Mesenchymal stem cell (in vitro differentiated cells and primary cell): ENCODE measurements around the gene REC114.

Experiments
- DNase-seq: peaks from one replicate; pipeline ENCODE4 v3.0.0-alpha.2; 2013
- H2AFZ ChIP-seq: one replicate; pipeline ENCODE4 v1.6.1; 2013; ENCODE audit warnings: low read depth, mild to moderate bottlenecking, control low read depth, inconsistent platforms, low read length, moderate library complexity
- H2AK5ac ChIP-seq: 2 replicates; pipeline ENCODE4 v1.6.1; 2013; ENCODE audit warnings: low read length, moderate library complexity, mild to moderate bottlenecking, inconsistent platforms; ENCODE audit not compliant: severe bottlenecking
- H2BK120ac ChIP-seq: one replicate; pipeline ENCODE4 v1.6.1; 2013; ENCODE audit warnings: low read depth, mild to moderate bottlenecking, inconsistent platforms, low read length, moderate library complexity
- H2BK12ac ChIP-seq, 2 experiments: one replicate each; pipeline ENCODE4 v1.6.1; 2013; ENCODE audit warnings: inconsistent platforms in 2 of 2, low read length in 2 of 2, mild to moderate bottlenecking in 2 of 2, moderate library complexity in 2 of 2, control low read depth in 1 of 2
- H2BK15ac ChIP-seq: one replicate; pipeline ENCODE4 v1.6.1; 2013; ENCODE audit warnings: mild to moderate bottlenecking, low read depth, inconsistent platforms; ENCODE audit not compliant: poor library complexity, severe bottlenecking
- H2BK5ac ChIP-seq: 2 replicates; pipeline ENCODE4 v1.6.1; 2013; ENCODE audit warnings: low read depth, mild to moderate bottlenecking, low read length, control low read depth, inconsistent platforms; ENCODE audit not compliant: poor library complexity, severe bottlenecking
- H3K14ac ChIP-seq, 2 experiments: one replicate each; pipeline ENCODE4 v1.6.1; 2013; ENCODE audit warnings: inconsistent platforms in 2 of 2, low read length in 2 of 2, control low read depth in 1 of 2, mild to moderate bottlenecking in 1 of 2, moderate library complexity in 1 of 2
- H3K18ac ChIP-seq, 2 experiments: one replicate each; pipeline ENCODE4 v1.6.1; 2013; ENCODE audit warnings: inconsistent platforms in 2 of 2, low read length in 2 of 2, control low read depth in 1 of 2, low read depth in 1 of 2, mild to moderate bottlenecking in 1 of 2
- H3K23ac ChIP-seq, 2 experiments: one replicate each; pipeline ENCODE4 v1.6.1; 2013; ENCODE audit warnings: inconsistent platforms in 2 of 2, low read length in 2 of 2, mild to moderate bottlenecking in 2 of 2, moderate library complexity in 2 of 2, control low read depth in 1 of 2
- H3K27ac ChIP-seq: 2 replicates; pipeline ENCODE4 v1.5.1; 2013; ENCODE audit warnings: mild to moderate bottlenecking, moderate library complexity, low read length, control low read depth, inconsistent platforms; ENCODE audit not compliant: poor library complexity, severe bottlenecking
- H3K27me3 ChIP-seq, 2 experiments: 2 replicates each; pipeline versions ENCODE4 v1.6.1 to v1.7.0; 2013; ENCODE audit warnings: low read length in 2 of 2, mild to moderate bottlenecking in 2 of 2, moderate library complexity in 2 of 2, control low read depth in 1 of 2, inconsistent platforms in 1 of 2; ENCODE audit not compliant: control insufficient read depth in 1 of 2, insufficient read depth in 1 of 2
- H3K36me3 ChIP-seq, 2 experiments: 2 replicates each; pipeline versions ENCODE4 v1.6.1 to v1.7.0; 2013; ENCODE audit warnings: low read length in 2 of 2, control low read depth in 1 of 2, inconsistent platforms in 1 of 2, low read depth in 1 of 2, mild to moderate bottlenecking in 1 of 2; ENCODE audit not compliant: insufficient read depth in 2 of 2, control insufficient read depth in 1 of 2
- H3K4ac ChIP-seq, 2 experiments: one replicate each; pipeline ENCODE4 v1.6.1; 2013; ENCODE audit warnings: inconsistent platforms in 2 of 2, low read length in 2 of 2, mild to moderate bottlenecking in 2 of 2, moderate library complexity in 2 of 2, control low read depth in 1 of 2, low read depth in 1 of 2
- H3K4me1 ChIP-seq: 2 replicates; pipeline ENCODE4 v1.6.1; 2013; ENCODE audit warnings: low read depth, low read length, control low read depth; ENCODE audit not compliant: control insufficient read depth, insufficient read depth
- H3K4me2 ChIP-seq: 2 replicates; pipeline ENCODE4 v1.6.1; 2013; ENCODE audit warnings: low read length, mild to moderate bottlenecking, inconsistent platforms; ENCODE audit not compliant: poor library complexity, severe bottlenecking
- H3K4me3 ChIP-seq, 2 experiments: 2 replicates each; pipeline versions ENCODE4 v1.5.1 to v1.7.0; 2013; ENCODE audit warnings: low read length in 2 of 2, mild to moderate bottlenecking in 2 of 2, control low read depth in 1 of 2, low read depth in 1 of 2; ENCODE audit not compliant: insufficient read depth in 1 of 2
- H3K79me1 ChIP-seq: replicated peaks from 2 replicates; pipeline ENCODE4 v1.6.1; 2013; ENCODE audit warnings: mild to moderate bottlenecking, control low read depth, low read length, inconsistent platforms; ENCODE audit not compliant: poor library complexity, severe bottlenecking
- H3K9ac ChIP-seq: 2 replicates; pipeline ENCODE4 v1.7.0; 2013; ENCODE audit warnings: mild to moderate bottlenecking, low read length, moderate library complexity
- H3K9me3 ChIP-seq: 2 replicates; pipeline ENCODE4 v1.7.0; 2013; ENCODE audit warnings: mild to moderate bottlenecking, low read length; ENCODE audit not compliant: control insufficient read depth
- H4K8ac ChIP-seq: one replicate; pipeline ENCODE4 v1.6.1; 2013; ENCODE audit warnings: inconsistent platforms, mild to moderate bottlenecking, low read length, moderate library complexity
- H4K91ac ChIP-seq: one replicate; pipeline ENCODE4 v1.6.1; 2013; ENCODE audit warnings: mild to moderate bottlenecking, low read length, inconsistent platforms
- WGBS: methylation state at CpG from one replicate; pipeline ENCODE4 v1.1.7; 2013; ENCODE audit warnings: mixed read lengths; 5-methylcytosine and 5-hydroxymethylcytosine counted together

The REC114 gene

GRCh38 chr15:73608941-73609340 is 166.0 kb downstream of the REC114 start:
- DNase-seq, result peak; percentile 60

More at GRCh38 chr15:73608941-73609340, 166.0 kb downstream of the REC114 start:
- Histone ChIP-seq H2BK12ac (no peak overlapping the region), H3K23ac (no peak overlapping the region), H3K79me1 (peaks cover 17% of the 10 kb centered on the region), H3K9me3 (no peaks in the 10 kb centered on the region), H2BK5ac (no peak overlapping the region), H3K27ac (no peak overlapping the region), H3K36me3 (peaks cover 0 to 6% of the 10 kb centered on the region in 2 experiments), H4K91ac (no peak overlapping the region), H2AK5ac (no peak overlapping the region), H2BK15ac (no peak overlapping the region), H3K4me2 (no peak overlapping the region), H3K18ac (no peak overlapping the region), H2AFZ (no peak overlapping the region), H3K27me3 (no peaks in the 10 kb centered on the region), H2BK120ac (no peak overlapping the region), H3K4me1 (peaks cover 4% of the 10 kb centered on the region), H3K4ac (no peak overlapping the region), H3K4me3 (peak overlapping the region in 1 of 2 experiments; percentile 32), H3K14ac (no peak overlapping the region), H4K8ac (no peak overlapping the region), H3K9ac (peak overlapping the region; percentile 39)
- WGBS, result 100% methylated on average over 1 of the region's 2 CpGs
